ENCODE results near the gene ANKRD63. TPM values are rescaled to one million over a fixed set of nuclear protein-coding genes. Genes with fewer than 3 reads are reported as not detected.

Gene ANKRD63
- polyA plus RNA-seq, 1 of the 3 experiments (the other 2 are of a cell fraction): not detected

GRCh38 chr15:40251486-40252140 is 31.3 kb downstream of the ANKRD63 start:
- Histone ChIP-seq H3K27ac (ENCODE audit: low read depth in 2 of 2, low read length in 1 of 2) (no peak overlapping the region), H3K4me3 (ENCODE audit: low read depth in 2 of 2, low read length in 1 of 2) (no peak overlapping the region), H4K20me1 (ENCODE audit: insufficient read depth) (peaks cover 13% of the 10 kb centered on the region), H3F3A (replicated peaks; ENCODE audit: insufficient read depth) (peaks cover 22% of the 10 kb centered on the region), H3K27me3 (ENCODE audit: insufficient read depth) (peaks cover 21% of the 10 kb centered on the region), H2AFZ (ENCODE audit: low read depth) (no peak overlapping the region), H3K4me1 (ENCODE audit: control insufficient read depth in 1 of 2, insufficient read depth in 2 of 2, low read depth in 1 of 2, low read length in 1 of 2) (peaks cover 13 to 35% of the 10 kb centered on the region in 2 experiments), H3K9me3 (no peaks in the 10 kb centered on the region), H3K79me2 (ENCODE audit: insufficient read depth) (no peaks in the 10 kb centered on the region), H3K36me3 (replicated peaks in 1 of 2; ENCODE audit: control insufficient read depth in 1 of 2, insufficient read depth in 2 of 2, low read length in 1 of 2) (no peaks in the 10 kb centered on the region), H3K9me2 (no peaks in the 10 kb centered on the region), H3K4me2 (no peak overlapping the region), H3K9ac (no peak overlapping the region)
- TF ChIP-seq MEF2A (IDR thresholded peaks at IDR 0.05; ENCODE audit: borderline replicate concordance, low read depth) (no peak), FOXM1 (IDR thresholded peaks at IDR 0.05; ENCODE audit: low read depth) (no peak), SMC3 (IDR thresholded peaks at IDR 0.05; ENCODE audit: low read depth, low read length) (no peak), ELF1 (IDR thresholded peaks at IDR 0.05) (no peak), NFIC (IDR thresholded peaks at IDR 0.05; ENCODE audit: borderline replicate concordance) (no peak), EP300 (IDR thresholded peaks at IDR 0.05; ENCODE audit: borderline replicate concordance in 1 of 2, low read depth in 1 of 2, low read length in 1 of 2) (no peak), GABPA (IDR thresholded peaks at IDR 0.05; ENCODE audit: low read depth) (no peak), FOSL2 (IDR thresholded peaks at IDR 0.05; ENCODE audit: borderline replicate concordance, low read depth) (no peak), USF2 (IDR thresholded peaks at IDR 0.05; ENCODE audit: borderline replicate concordance, low read depth, low read length) (no peak), RXRA (IDR thresholded peaks at IDR 0.05; ENCODE audit: borderline replicate concordance, low read depth) (no peak), EZH2phosphoT487 (IDR thresholded peaks at IDR 0.05; ENCODE audit: borderline replicate concordance, low read depth) (no peak), MXI1 (IDR thresholded peaks at IDR 0.05; ENCODE audit: low read depth, low read length) (no peak)
- ChIA-PET POLR2A (no interaction called here), CTCF (interaction anchor here (0.9 to 34.5 kb wide), 4 partner anchors 12 to 58 kb away, joined by 5 to 720 read pairs (median 21); no protein-coding TSS in a partner anchor)
- no peak for DNase-seq
- WGBS (ENCODE audit: low lambda C conversion rate): 88% methylated on average over 3 of the region's 10 CpGs

- Histone ChIP-seq H3K9me2 (no peaks in the 10 kb centered on the region), H3K9ac (no peak overlapping the region), H4K20me1 (ENCODE audit: insufficient read depth) (peaks cover 13% of the 10 kb centered on the region), H3K4me2 (no peak overlapping the region), H3K9me3 (no peaks in the 10 kb centered on the region), H3K4me3 (ENCODE audit: low read depth in 2 of 2, low read length in 1 of 2) (no peak overlapping the region), H3K36me3 (replicated peaks in 1 of 2; ENCODE audit: control insufficient read depth in 1 of 2, insufficient read depth in 2 of 2, low read length in 1 of 2) (no peaks in the 10 kb centered on the region), H3K27me3 (ENCODE audit: insufficient read depth) (peaks cover 26% of the 10 kb centered on the region), H3K4me1 (ENCODE audit: control insufficient read depth in 1 of 2, insufficient read depth in 2 of 2, low read depth in 1 of 2, low read length in 1 of 2) (peaks cover 13 to 35% of the 10 kb centered on the region in 2 experiments), H3K79me2 (ENCODE audit: insufficient read depth) (no peaks in the 10 kb centered on the region), H2AFZ (ENCODE audit: low read depth) (no peak overlapping the region), H3F3A (replicated peaks; ENCODE audit: insufficient read depth) (peaks cover 22% of the 10 kb centered on the region), H3K27ac (ENCODE audit: low read depth in 2 of 2, low read length in 1 of 2) (no peak overlapping the region)
- no peak for TF ChIP-seq ZBTB33 (IDR thresholded peaks at IDR 0.05; ENCODE audit: borderline replicate concordance, low read depth)
- TF ChIP-seq FOXJ3 (CRISPR knock-in tag; IDR thresholded peaks at IDR 0.05): no peak
- no peak for TF ChIP-seq YY1 (IDR thresholded peaks at IDR 0.05; ENCODE audit: low read depth)
- TF ChIP-seq NFIC (IDR thresholded peaks at IDR 0.05; ENCODE audit: borderline replicate concordance): no peak
- TF ChIP-seq GATA2 (CRISPR knock-in tag; IDR thresholded peaks at IDR 0.05): no peak
- TF ChIP-seq TCF12 (IDR thresholded peaks at IDR 0.05): no peak
- no peak for TF ChIP-seq POLR2AphosphoS5 (IDR thresholded peaks at IDR 0.05; ENCODE audit: low read depth, low read length)
- no peak for TF ChIP-seq MEF2A (IDR thresholded peaks at IDR 0.05; ENCODE audit: borderline replicate concordance, low read depth)
- no peak for TF ChIP-seq GABPA (IDR thresholded peaks at IDR 0.05; ENCODE audit: low read depth)
- TF ChIP-seq NRF1 (IDR thresholded peaks at IDR 0.05; ENCODE audit: low read depth, low read length): no peak
- TF ChIP-seq TAF1 (IDR thresholded peaks at IDR 0.05; ENCODE audit: borderline replicate concordance, low read depth, low read length): no peak
- no peak for TF ChIP-seq CHD2 (IDR thresholded peaks at IDR 0.05; ENCODE audit: low read length, partially characterized antibody)
- no peak for TF ChIP-seq RAD21 (IDR thresholded peaks at IDR 0.05; ENCODE audit: low read length)
- ChIA-PET CTCF (interaction anchor here (0.9 to 34.5 kb wide), 7 partner anchors 11 to 59 kb away, joined by 3 to 720 read pairs (median 5); partner anchors contain the start of gene PLCB2), POLR2A (interaction anchor here (1.6 kb wide), 1 partner anchor 13 kb away, joined by 3 read pairs; no protein-coding TSS in a partner anchor)
- DNase-seq: no peak
- 92% methylated on average over 13 of the region's 13 CpGs for WGBS (ENCODE audit: low lambda C conversion rate)
Observed at GRCh38 chr15:40250771-40251483, 31.9 kb downstream of the ANKRD63 start.

Measured in SK-N-SH (cell line).